ENCODE measurements around the gene CCDC86. TPM values are rescaled to one million over a fixed set of nuclear protein-coding genes. Genes with fewer than 3 reads are reported as not detected.

CCDC86 gene
- total RNA-seq, 1 experiment from 2014 or later = 32.7 TPM

GRCh38 chr11:60830478-60831142 lies 11.3 kb upstream of the CCDC86 start:
- DNase-seq (ENCODE audit: low read depth) = no peak

- peak; percentile 65 for DNase-seq (ENCODE audit: low read depth)
These were observed 10.8 kb upstream of the CCDC86 start for GRCh38 chr11:60831143-60831500.

- peak; percentile 39 for DNase-seq (ENCODE audit: low read depth)
These were observed 10.3 kb upstream of the CCDC86 start for GRCh38 chr11:60831501-60832079.

- no peak for DNase-seq (ENCODE audit: low read depth)
These were observed 7.0 kb upstream of the CCDC86 start for GRCh38 chr11:60834742-60835533.

GRCh38 chr11:60835534-60835846 lies 6.4 kb upstream of the CCDC86 start:
- DNase-seq (ENCODE audit: low read depth) = peak; percentile 70

- DNase-seq (ENCODE audit: low read depth) = no peak
These were observed 4.9 kb upstream of the CCDC86 start for GRCh38 chr11:60836866-60837515.

- DNase-seq (ENCODE audit: low read depth) = no peak
These were observed 3.8 kb upstream of the CCDC86 start for GRCh38 chr11:60838132-60838531.

GRCh38 chr11:60840470-60841430 lies 1.2 kb upstream of the CCDC86 start:
- peak; percentile 78 for DNase-seq (ENCODE audit: low read depth)

GRCh38 chr11:60842668-60843600 lies 1.0 kb downstream of the CCDC86 start:
- DNase-seq (ENCODE audit: low read depth) = no peak

- peak; percentile 17 for DNase-seq (ENCODE audit: low read depth)
These were observed 2.3 kb downstream of the CCDC86 start for GRCh38 chr11:60844045-60844869.

- no peak for DNase-seq (ENCODE audit: low read depth)
These were observed 2.9 kb downstream of the CCDC86 start for GRCh38 chr11:60844870-60845221.

GRCh38 chr11:60845338-60845737 lies 3.4 kb downstream of the CCDC86 start:
- DNase-seq (ENCODE audit: low read depth) = no peak

GRCh38 chr11:60847281-60847680 lies 5.4 kb downstream of the CCDC86 start:
- no peak for DNase-seq (ENCODE audit: low read depth)

GRCh38 chr11:60847896-60848295 lies 6.0 kb downstream of the CCDC86 start:
- DNase-seq (ENCODE audit: low read depth) = no peak

GRCh38 chr11:60848714-60849151 lies 6.8 kb downstream of the CCDC86 start:
- DNase-seq (ENCODE audit: low read depth) = no peak

GRCh38 chr11:60849641-60850520 lies 8.0 kb downstream of the CCDC86 start:
- DNase-seq (ENCODE audit: low read depth) = no peak

GRCh38 chr11:60851327-60852104 lies 9.6 kb downstream of the CCDC86 start:
- no peak for DNase-seq (ENCODE audit: low read depth)
